IPS-15b (cell line): ENCODE measurements around the gene RNF208.

Source experiments
- H3K27me3 ChIP-seq: one replicate; pipeline ENCODE4 v1.6.1; 2013; ENCODE audit warnings: low read length; ENCODE audit not compliant: control insufficient read depth, insufficient read depth
- H3K36me3 ChIP-seq: one replicate; pipeline ENCODE4 v1.6.1; 2013; ENCODE audit warnings: low read length; ENCODE audit not compliant: control insufficient read depth, insufficient read depth
- H3K4me1 ChIP-seq: one replicate; pipeline ENCODE4 v1.6.1; 2013; ENCODE audit warnings: mild to moderate bottlenecking, low read length; ENCODE audit not compliant: control insufficient read depth, insufficient read depth
- H3K4me3 ChIP-seq: one replicate; pipeline ENCODE4 v1.5.1; 2013; ENCODE audit warnings: low read depth, low read length
- H3K9ac ChIP-seq: one replicate; pipeline ENCODE4 v1.6.1; 2013; ENCODE audit warnings: low read depth, mild to moderate bottlenecking, low read length
- H3K9me3 ChIP-seq: one replicate; pipeline ENCODE4 v1.6.1; 2013; ENCODE audit warnings: mild to moderate bottlenecking, low read length; ENCODE audit not compliant: control insufficient read depth, insufficient read depth

Gene RNF208

GRCh38 chr9:137205126-137206069 is 16.6 kb downstream of the RNF208 start, which contains the start of the genes NDOR1 and TMEM203:
Gene NDOR1 (plus strand): TSS chr9:137205700. CDS start chr9:137205778, 78 bp downstream.
Gene TMEM203 (minus strand): TSS chr9:137205648. CDS start chr9:137205414, 234 bp downstream.
- H3K36me3 ChIP-seq, result peaks cover 11% of the 10 kb centered on the region
- H3K4me1 ChIP-seq, result peaks cover 3% of the 10 kb centered on the region

DNA sequence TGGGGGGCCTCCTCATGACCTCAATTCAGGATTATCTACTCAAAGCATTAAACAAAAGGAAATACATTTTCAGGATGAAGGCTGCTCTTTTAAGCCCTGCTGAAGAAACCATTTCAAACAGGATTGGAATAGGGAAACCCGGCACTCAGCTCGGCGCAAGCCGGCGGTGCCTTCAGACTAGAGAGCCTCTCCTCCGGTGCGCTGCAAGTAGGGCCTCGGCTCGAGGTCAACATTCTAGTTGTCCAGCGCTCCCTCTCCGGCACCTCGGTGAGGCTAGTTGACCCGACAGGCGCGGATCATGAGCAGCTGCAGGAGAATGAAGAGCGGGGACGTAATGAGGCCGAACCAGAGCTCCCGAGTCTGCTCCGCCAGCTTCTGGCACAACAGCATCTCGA is 17.3 kb downstream of the RNF208 start:
- H3K9ac ChIP-seq, result peak overlapping the region; percentile 82
- peak overlapping the region; percentile 98 for H3K4me3 ChIP-seq
- H3K9me3 ChIP-seq, result no peaks in the 10 kb centered on the region
- H3K4me1 ChIP-seq, result peaks cover 3% of the 10 kb centered on the region
- no peaks in the 10 kb centered on the region for H3K27me3 ChIP-seq
- H3K36me3 ChIP-seq, result peaks cover 11% of the 10 kb centered on the region

More at GRCh38 chr9:137205126-137206069, 16.6 kb downstream of the RNF208 start, which contains the start of the genes NDOR1 and TMEM203:
- H3K9me3 ChIP-seq, result no peaks in the 10 kb centered on the region
- H3K9ac ChIP-seq, result peak within 1 kb of the TSS; percentile 82
- peak within 1 kb of the TSS; percentile 98 for H3K4me3 ChIP-seq
- H3K27me3 ChIP-seq, result no peaks in the 10 kb centered on the region

GRCh38 chr9:137202966-137203365 is 19.1 kb downstream of the RNF208 start:
- no peaks in the 10 kb centered on the region for H3K27me3 ChIP-seq
- no peak overlapping the region for H3K9ac ChIP-seq
- H3K4me3 ChIP-seq, result no peak overlapping the region
- peaks cover 3% of the 10 kb centered on the region for H3K4me1 ChIP-seq
- H3K9me3 ChIP-seq, result no peaks in the 10 kb centered on the region
- peaks cover 4% of the 10 kb centered on the region for H3K36me3 ChIP-seq

DNA sequence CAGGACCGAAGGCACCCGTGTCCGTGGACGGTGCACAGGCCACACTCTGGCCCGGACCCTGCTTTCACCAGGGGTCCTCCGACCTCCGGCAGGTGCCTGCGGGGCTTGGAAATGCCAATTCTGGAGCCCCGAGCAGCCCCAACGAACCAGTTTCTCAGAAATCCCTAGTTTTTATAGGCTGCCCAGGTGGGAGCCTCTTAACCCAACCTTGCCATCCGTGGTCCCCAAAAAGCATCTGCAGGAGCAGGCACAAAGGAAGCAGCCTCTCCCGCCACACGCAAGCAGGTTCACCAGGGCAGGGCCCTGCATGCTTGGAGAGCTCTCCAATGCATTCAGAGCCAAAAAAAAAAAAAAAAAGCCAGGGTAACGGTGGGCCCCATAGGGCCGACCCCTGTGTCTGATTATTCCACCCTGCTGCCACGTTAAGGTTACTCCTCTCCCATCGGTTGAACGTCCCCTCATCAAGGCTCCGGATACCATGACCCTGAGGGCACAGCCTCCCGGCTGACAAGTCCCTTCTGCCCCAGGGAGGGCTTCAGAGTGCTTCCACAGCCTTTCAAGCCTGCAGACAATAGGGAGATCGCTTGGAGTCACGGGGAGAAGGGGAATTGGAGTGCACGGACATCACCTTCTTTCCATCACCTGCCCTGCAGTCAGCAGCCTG is 20.7 kb downstream of the RNF208 start:
- no peaks in the 10 kb centered on the region for H3K27me3 ChIP-seq
- peak overlapping the region; percentile 79 for H3K4me3 ChIP-seq
- H3K9me3 ChIP-seq, result no peaks in the 10 kb centered on the region
- H3K9ac ChIP-seq, result peak overlapping the region; percentile 85
- peaks cover 3% of the 10 kb centered on the region for H3K4me1 ChIP-seq
- H3K36me3 ChIP-seq, result no peaks in the 10 kb centered on the region

- Histone ChIP-seq H3K9me3 (no peaks in the 10 kb centered on the region), H3K4me1 (peaks cover 3% of the 10 kb centered on the region), H3K36me3 (no peaks in the 10 kb centered on the region), H3K9ac (peak within 1 kb of the TSS; percentile 85), H3K4me3 (peak within 1 kb of the TSS; percentile 79), H3K27me3 (no peaks in the 10 kb centered on the region)
These were observed 21.5 kb downstream of the RNF208 start, which contains the start of gene TPRN for GRCh38 chr9:137200311-137201204. Gene TPRN (minus strand): TSS chr9:137200741. CDS start chr9:137200711, 30 bp downstream.

DNA sequence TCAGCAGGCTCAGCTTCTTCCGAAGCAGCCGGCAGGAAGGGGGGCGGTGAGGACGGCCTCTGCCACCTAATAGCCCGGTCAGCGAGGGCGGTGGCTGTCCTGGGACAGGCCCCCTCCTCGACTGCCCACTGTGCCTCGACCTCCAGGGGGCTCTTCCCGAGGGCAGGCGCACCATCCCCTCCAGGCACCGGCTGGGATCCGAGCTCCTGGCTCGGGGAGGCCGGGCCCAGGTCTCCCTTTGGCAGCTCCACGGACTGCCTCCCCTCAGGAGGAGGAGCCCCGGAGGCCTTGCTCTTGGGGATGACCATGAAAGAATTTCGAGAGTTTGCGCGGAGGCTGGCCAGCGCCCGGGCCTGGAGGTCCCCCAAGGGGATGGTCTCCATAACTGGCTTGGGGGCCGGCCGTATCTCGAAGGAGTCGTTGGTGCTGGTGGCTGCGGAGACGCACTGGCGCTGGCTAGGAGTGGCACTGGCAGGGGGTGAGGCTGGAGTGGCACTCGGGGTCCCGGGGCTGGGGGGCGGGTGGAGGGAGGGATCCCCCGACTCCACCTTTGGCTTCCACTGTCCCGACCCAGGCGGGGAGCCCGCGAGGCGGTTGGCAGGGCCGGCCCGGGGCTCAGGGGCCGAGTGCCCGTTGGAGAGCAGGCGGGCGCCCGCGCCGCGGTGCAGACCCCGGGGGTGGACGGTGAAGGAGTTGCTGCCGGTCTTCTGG is 22.5 kb downstream of the RNF208 start:
- Histone ChIP-seq H3K4me1 (peaks cover 5% of the 10 kb centered on the region), H3K36me3 (no peaks in the 10 kb centered on the region), H3K9ac (no peak overlapping the region), H3K4me3 (peak overlapping the region; percentile 41), H3K9me3 (no peaks in the 10 kb centered on the region), H3K27me3 (no peaks in the 10 kb centered on the region)

- no peak overlapping the region for H3K4me3 ChIP-seq
- H3K9ac ChIP-seq, result no peak overlapping the region
- no peaks in the 10 kb centered on the region for H3K36me3 ChIP-seq
- no peaks in the 10 kb centered on the region for H3K27me3 ChIP-seq
- no peaks in the 10 kb centered on the region for H3K9me3 ChIP-seq
- peaks cover 2% of the 10 kb centered on the region for H3K4me1 ChIP-seq
These were observed 23.1 kb downstream of the RNF208 start for GRCh38 chr9:137198902-137199283.

GRCh38 chr9:137198051-137198901 is 23.8 kb downstream of the RNF208 start:
- H3K27me3 ChIP-seq, result no peaks in the 10 kb centered on the region
- H3K9ac ChIP-seq, result no peak overlapping the region
- H3K4me3 ChIP-seq, result no peak overlapping the region

GRCh38 chr9:137195525-137196220 is 26.4 kb downstream of the RNF208 start:
- H3K4me1 ChIP-seq, result peaks cover 2% of the 10 kb centered on the region
- no peaks in the 10 kb centered on the region for H3K9me3 ChIP-seq
- no peak overlapping the region for H3K4me3 ChIP-seq
- H3K27me3 ChIP-seq, result no peaks in the 10 kb centered on the region
- H3K9ac ChIP-seq, result no peak overlapping the region
- peaks cover 12% of the 10 kb centered on the region for H3K36me3 ChIP-seq

More at GRCh38 chr9:137198051-137198901, 23.8 kb downstream of the RNF208 start:
- H3K9me3 ChIP-seq, result no peaks in the 10 kb centered on the region
- H3K4me1 ChIP-seq, result peaks cover 2% of the 10 kb centered on the region
- no peaks in the 10 kb centered on the region for H3K36me3 ChIP-seq

DNA sequence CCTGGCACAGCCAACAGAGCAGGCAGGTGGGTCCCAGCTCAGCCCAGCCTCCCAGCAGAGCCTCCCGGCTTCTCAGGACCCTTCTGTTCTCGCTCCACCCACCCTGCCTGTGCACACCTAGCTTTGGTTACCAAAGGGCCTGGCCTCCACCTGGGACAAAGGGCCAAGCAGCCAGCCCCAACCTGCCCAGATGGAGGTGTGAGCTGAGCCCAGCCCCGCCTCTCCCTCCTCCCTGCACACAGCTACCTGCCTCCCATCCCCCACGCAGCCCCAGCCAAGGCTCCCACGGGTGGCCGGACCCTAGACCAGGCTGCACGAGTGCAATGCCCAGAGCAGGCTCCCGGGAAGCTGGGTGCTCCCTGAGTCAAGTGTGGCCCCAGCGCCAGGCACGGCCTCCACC is 27.1 kb downstream of the RNF208 start:
- H3K9ac ChIP-seq, result peak overlapping the region; percentile 37

More for the DNA sequence above, 27.1 kb downstream of the RNF208 start:
- H3K27me3 ChIP-seq, result no peaks in the 10 kb centered on the region
- no peak overlapping the region for H3K4me3 ChIP-seq
- peaks cover 14% of the 10 kb centered on the region for H3K36me3 ChIP-seq
- peaks cover 2% of the 10 kb centered on the region for H3K4me1 ChIP-seq
- H3K9me3 ChIP-seq, result no peaks in the 10 kb centered on the region
